DMS153 treated with DMSO at 0.1 percent for 48 hours (cell line): Measurements from ENCODE around the gene ESPN.
"Not testable (repeated sequence)": the region's sequence is repeated elsewhere in the genome, so short reads cannot be mapped to it uniquely, and the experiment has no call there.

Experiments used
- DNase-seq: peaks from one replicate; lab custom pipeline; 2025; ENCODE audit not compliant: unreplicated experiment; lab: John Stamatoyannopoulos, UW

ESPN gene

DNA sequence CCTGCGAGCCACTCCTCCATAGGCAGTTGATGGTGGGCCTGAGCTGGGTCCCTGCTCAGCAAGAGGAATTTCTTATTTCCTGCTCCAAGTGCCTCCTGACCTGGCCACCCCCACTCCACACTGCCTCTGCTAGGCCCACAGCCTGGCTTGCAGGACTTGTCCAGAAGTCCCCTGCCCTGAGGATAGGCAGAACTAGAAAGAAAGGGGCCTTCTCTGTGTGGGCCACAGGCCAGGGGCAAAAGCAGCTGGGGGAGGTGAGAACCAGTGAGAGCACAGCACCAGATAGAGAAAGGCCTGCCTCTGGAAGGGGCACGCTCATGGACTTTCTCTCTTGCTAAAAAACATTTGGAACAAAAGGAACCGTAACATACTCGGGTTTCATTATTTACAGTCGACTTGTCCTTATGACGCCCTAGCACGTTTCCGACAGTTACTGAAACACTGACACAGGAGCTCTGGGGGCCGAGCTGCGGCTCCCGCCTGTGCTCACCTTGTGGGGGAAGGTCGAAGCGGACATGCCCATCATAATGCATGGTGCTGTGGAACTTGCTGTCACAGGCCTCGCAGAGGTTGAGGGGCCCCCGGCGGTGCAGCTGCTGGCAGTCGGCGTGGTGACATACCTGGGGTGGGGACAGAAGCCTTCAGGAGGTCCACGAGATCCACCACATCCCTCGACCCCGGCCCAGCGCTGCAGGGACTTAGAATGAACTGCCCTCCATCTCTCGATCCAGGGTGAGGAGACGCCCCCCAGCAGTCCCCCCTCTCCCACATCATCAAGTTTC is 52.7 kb downstream of the ESPN start:
- DNase-seq: peak; percentile 20

DNA sequence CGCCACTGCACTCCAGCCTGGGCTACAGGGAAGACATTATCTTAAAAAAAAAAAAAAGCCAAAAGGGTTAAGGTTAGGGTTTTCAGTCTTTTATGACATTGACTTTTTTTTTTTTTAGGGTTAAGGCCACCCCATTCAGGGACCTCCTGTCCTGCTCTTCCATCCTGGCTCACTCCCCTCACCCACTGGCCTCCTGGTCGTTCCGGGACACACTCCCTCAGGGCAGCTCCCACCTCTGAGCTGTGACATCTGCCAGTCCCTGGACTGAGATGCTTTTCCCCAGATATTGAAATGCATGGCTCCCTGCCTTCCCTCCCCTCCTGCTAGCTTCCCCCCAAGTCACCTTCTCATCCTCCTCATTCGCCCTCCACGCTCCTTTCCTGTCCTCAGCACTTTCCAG is 57.2 kb downstream of the ESPN start:
- no peak for DNase-seq

DNA sequence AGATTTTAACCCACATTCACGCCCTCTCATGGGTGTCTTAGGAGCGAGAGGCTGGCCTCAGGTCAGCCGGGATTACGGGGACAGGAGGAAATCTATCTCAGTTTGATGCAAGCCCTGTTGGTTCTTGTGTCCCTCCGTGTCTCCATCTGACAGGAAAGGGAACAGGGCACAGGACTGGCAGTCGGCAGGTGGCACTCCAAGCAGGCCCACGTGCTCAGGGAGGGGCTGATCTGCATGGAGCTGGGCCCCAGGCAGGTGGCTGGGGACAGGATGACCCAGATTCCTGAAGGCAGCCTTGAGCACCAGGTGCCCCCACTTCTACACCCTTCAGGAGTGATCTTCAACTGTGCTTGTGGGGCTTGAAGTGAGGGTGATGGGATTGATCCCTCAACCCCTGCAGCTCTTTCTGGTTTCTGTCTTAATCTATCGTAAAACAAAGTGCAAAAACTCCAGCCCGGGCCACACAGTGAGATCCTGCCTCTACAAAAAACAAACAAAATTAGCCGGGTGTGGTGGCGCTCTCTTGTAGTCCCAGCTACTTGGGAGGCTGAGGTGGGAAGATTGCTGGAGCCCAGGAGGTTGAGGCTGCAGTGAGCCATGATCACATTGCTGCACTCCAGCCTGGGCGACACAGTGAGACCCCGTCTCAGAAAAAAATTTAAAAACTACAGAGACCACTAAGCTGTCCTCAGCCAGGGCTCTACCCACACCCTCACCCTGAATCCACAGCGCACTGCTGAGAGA is 58.6 kb downstream of the ESPN start:
- peak; percentile 39 for DNase-seq

DNA sequence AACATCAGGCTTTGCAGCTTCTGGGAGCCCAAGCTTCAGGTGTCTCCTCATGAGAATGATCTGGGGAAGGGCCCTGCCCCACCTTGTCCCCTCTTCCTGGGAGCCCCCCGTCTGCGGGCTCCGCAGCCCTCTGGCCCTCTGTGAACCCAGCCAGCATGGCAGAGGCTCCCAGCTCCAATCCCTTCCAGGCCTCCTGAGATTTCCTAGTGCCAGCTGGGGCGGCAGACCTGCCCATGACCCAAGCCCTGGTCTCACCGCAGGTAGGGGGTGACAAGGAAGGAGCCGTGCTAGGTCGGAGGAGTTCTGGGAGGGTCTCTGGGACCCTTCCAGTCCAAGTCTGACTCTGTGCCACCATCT is 59.2 kb downstream of the ESPN start:
- no peak for DNase-seq

DNA sequence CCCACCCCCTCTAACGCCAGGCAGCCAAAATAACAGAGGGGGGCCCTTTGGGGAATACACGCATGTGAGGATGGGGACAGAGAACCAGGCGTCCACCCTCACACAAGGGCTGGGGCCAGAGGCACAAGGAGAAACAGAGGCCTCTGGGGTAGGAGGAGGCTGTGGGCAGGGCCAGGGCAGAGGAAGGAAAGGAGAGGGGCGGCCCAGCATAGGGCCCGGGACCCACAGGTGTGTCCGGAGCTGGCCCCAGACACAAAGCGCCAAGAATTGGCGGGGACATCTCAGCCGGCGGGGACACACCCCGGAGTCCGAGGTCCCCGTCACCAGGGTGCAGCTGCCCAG is 60.2 kb downstream of the ESPN start:
- DNase-seq: no peak

DNA sequence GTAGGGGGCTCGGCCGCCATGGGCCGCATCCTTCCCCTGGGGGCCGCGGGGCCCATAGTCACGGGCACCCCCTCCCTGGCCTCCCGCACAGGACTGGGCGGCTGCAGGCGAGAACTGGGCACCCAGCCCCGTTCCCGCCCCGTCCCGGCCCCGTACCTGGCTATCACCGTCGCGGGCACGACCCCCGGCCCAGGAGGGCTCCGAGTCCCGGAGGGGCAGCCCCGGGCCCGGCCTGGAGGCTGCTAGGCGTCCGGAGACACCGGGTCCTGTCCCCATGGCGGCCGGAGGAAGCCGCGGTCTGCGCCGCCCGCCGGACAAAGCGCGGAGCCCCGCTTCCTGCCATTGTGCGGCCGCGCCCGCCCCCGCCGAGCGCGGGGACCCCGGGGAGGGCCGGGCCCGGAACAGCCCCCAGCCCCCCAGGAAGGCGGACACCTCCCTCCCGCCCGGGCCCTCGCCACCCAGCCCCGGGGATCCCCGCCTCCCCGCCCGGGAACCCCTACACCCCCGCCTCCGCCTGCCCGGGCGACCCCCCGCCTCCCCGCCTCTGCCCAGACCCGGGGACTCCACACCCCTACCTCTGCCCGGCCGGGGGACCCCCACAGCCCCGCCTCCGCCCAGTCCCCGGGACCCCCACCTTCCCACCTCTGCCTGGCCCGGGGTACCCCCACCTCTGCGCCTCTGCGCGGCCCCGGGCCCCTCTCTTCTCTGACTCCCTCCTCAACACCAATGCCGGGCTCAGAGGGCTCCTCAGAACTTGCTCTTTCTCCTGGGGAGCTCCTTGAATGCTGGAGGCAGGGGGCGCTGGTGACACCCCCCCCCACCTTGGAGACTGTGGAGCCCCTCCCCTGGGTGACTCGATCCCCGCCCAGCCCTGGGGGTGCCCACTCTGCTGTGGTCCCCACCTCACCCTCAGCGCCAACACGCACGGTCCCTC is 60.9 kb downstream of the ESPN start:
- DNase-seq: no peak

DNA sequence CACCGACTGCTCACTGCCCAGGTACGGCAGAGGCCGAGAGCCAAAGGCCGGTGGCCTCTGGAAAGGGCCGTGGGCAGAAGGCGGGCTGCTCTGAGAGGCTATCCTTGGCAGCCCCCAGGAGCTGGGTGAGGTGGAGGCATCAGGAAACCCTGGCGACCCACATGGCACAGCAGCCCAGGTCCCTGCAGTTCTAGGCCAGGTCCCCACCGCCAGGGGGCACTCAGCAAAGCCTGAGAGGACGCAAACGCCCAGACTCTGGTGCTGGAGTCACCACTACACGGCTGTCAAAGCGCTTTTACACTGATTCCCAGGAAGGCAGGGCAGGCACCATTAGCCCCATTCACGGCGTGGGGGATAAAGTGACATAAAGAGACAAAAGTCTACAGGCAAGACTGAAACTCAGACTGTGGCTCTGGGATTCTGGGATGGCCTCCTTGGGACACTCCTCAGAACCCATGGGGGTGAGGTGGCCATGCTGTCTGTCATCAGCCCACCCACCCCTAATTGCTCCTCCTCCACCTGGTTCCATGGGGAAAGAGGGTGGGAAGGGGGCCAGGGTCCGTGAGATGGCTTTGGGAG is 61.9 kb downstream of the ESPN start:
- DNase-seq: peak; percentile 83

DNA sequence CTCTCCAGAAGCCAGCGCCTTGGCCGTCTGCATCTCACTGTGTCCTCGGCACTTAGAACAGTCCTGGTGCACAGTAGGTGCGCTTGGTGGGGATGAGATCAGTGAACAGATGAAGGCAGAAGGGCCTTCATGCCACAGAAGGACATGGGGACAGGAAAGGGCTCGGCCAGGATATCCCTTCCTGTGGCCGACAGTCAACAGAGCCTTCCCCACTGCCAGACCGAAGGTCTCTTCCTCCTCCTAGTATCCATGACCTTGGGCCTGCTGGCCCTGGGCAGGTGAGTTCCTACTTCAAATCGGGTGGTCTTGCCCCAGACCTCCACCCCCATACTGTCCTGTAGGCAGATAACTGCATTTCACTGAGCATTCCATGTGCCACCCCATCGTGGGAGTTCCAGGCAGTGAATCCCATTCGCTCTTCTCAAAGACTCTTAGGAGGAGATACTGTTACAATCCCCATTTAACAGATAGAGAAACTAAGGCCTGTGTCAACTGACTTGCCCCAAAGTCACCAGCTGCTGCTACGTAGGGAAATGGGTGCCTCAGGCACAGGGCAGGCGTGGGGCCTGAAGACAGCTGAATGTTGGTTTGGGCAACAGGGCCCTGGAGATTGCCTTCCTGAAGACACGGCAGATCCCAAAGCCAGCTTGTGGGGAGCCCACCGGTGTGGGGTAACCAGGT is 63.4 kb downstream of the ESPN start:
- no peak for DNase-seq

DNA sequence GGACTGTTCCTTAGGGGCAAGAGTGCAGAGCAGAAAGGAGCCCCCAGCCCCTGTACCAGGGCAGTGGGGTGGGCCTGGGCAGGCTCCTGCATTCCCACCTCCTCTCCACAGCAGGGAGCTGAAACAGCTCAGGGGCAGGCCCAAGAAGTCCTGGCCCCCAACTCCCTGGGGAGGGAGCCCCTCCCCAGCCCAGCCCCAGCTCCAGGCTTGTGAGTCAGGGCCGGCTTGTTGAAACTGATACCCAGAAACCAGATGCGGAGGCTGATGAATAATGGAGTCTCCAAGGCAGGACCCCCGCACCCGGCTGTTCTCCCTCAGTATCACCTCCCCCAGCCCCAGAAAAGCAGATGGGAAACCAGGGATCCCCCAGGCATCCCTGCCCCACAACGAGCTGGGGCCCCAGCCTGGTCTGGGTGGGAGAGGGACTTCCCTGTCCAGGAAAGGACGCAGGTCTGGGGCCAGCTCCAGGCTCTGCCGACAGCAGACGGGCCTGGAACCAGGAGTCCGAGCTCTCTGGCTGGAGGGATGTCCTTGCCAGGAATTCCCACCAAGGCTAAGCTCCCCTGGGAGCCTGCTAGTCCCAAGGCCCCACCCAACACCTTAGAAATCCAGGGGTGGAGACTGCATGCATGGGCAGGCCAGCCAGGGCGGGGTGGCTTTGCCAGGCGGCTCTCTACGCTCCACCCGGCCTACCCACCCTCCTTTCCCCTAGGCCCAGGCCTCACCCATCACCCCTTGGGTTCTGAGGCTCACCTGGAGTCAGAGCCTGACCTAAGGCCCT is 64.2 kb downstream of the ESPN start:
- DNase-seq: no peak

DNA sequence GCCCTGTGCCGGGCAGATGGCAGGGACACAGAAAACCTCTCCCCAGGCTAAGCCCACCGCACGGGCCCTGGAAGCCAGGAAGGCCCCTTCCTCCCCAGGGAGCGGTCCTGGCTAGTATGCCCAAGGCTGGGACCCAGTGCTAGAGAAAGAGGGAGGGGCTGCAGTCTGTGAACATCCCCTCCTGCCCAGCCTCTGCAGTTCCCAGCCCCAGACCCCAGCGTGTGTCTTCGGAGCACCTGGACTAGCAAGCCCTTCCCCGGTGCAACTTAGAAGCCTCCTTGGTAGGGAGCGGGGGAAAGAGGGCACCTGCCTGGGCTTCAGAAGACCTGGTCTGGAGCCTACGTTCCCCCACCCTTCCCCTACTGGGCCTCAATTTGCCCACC is 64.8 kb downstream of the ESPN start:
- no peak for DNase-seq

DNA sequence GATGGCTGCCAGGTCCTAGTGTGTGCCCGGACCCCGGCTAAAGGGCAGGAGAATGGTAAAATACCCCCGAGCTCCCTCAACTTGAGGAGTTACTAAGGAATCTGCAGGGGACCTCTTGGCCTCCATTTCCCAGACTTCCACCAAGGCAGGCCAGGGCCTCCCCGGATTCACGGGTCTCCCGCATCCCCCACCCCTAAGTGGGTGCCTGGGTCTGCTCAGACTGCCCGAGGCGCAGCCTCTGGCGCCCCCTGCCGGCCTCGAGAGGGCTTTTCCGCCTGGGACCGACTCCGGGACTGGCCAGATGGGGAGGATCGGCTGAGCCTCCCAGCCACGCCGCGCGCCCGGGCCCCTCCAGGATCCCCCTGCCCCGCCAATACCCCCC is 65.2 kb downstream of the ESPN start:
- DNase-seq: peak; percentile 56

DNA sequence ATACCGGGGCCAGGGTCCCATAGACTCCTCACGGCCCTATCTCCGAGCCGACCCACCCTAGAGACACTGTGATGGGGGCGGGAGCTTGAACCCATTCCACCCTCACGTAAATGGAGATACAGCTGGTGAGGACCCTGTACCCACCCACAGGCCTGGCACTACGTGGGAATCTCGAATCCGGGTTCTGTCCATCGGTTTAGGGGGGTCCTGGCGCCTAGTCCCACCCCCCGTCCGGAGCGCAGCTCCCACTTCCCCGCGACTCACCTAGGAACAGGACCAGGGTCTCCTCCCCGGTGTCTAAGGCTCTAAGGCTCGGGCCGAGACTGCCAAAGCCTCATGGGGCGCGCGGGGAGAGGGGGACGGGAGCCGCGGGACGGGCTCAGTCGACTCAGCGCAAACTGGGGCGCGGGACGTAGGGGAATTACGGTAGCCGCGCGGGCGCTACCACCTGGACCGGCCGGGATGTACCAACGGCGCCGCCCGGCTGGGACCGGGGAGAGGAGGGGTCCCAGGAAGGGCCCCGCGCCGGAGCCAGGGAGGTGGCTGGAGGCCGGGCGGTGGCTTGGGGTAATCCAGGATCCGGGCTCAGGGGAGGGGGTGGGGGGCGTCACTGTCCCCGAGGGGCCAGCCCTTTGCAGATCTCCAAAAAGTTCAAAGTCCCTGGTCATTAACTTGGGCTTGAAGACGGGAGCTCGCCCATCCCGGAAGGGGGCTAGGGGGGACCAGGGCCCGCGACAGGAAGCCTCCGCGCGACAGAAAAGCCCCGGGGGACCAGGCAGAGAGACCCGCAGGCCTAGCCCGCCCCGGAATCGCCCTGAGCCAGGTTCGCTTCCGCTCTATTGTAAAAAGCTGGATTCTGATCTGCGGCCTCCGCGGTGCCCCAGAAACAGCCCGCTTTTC is 65.9 kb downstream of the ESPN start:
- DNase-seq: peak; percentile 20

DNA sequence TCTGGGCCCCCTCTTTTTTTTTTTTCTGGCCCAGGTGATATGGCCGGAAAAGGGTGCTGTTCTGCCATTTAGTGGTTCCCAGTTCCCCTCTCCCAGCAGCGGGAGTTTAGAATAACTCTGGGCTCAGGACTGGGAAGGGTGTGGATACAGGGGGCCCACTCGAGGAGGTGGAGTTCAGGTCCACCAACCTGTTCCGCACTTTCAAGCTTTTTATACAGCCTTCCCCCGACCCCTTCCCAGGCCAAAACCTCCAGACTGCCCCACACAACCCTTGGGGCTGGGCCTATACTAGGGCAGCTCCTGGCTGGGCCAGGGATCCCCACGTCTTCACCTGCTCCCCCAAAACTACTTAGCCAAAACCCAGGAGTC is 66.5 kb downstream of the ESPN start:
- no peak for DNase-seq

DNA sequence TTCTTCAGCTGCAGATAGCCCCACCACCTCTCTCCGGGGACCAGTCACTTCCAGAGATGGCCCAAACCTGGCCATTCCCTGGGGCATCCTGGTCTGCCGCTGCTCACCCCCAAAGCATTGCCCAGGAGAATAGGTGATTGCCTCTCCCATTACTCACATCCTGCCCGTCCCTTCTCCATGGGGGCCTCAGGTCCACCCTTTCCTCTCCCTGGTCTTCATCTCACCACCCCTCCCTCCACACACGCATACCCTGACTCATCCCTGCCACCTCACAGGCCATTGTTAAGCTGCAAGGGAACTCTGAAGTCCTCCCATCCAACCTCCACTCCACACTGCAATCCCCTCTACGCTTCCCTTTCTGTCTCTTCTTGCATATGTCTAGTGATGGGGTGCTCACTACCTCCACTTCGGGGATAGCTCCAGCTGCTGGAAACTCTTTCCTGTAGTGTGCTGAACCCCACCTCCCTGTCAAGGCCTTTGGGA is 66.9 kb downstream of the ESPN start, which contains the start of gene PLEKHG5:
Gene PLEKHG5, minus strand, starts transcription at position 188 of the 483 bp plus-strand sequence. CDS start 14,096 bp downstream, outside the sequence.
- no peak for DNase-seq

DNA sequence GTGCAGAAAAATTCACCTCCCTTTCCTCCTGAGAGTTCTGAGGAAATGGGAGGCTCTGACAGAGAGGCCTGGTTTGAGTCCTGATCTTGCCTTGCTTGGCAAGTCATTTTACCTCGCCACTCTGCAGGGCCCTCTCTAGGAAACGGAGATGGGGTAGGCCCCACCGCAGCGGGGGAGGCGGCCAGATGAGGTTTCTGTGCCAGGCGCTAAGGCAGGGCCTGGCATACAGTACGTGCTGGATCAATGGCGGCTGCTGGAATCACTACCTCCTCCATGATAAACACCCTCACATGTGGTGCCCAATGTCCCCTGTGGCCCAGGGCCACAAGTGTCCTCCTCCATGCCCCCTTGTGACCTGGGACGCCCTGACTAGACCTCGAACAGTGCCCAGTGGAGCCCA is 67.4 kb downstream of the ESPN start:
- no peak for DNase-seq

DNA sequence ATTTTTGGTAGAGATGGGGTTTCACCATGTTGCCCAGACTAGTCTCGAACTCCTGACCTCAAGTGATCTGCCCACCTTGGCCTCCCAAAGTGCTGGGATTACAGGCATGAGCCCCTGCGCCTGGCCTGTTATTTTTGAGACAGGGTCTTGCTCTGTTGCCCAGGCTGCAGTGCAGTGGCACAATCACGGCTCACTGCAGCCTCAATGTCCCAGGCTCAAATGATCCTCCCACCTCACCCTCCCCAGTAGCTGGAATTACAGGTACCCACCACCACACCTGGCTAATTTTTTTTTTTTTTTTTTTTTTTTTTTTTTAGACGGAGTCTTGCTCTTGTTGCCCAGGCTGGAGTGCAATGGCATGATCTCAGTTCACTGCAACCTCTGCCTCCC is 69.3 kb downstream of the ESPN start:
- not testable (repeated sequence) for DNase-seq

DNA sequence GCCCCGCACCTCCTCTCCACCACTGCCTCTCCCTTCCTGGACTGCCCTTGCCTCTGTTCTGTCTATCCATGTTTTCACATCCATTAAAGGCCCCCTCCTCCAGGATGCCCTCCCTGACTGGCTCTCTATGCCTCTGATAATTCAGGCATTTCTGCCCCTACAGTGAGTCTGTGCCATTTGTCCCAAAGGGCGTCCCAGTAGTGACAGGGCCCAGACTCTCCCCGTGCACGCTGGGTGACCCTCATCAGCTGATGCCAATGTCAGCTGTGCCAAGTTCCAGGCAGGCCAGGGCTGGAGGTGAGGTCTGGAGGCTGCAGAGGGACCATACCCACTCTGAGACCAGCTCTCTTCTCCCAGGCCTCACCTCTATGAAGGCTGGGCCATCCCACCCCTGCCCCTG is 70.1 kb downstream of the ESPN start:
- no peak for DNase-seq

DNA sequence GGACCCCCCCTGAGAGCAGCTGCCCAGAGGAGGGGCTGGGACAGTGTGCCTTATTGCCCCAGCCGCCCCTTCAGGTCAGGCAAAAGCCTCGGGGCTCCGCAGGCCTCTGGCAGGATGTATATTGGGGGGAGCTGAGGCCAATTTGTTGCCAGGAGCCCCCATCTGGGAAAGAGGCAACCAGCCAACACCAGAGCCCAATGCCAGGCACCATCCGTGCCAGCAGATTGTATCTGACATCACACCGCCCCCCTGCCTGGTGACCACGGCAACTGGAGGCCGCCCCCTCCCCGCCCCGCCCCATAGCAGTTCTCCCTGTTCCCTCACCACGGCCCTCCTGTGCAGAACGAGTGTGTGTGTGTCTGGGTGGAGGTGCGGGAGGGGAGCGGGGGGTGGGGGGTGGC is 70.5 kb downstream of the ESPN start:
- no peak for DNase-seq
